Cardiac muscle cell (in vitro differentiated cells and primary cell): ENCODE measurements around the gene SRSF4. TPM values are rescaled to one million over a fixed set of nuclear protein-coding genes. Genes with fewer than 3 reads are reported as not detected.

Experiments used
- DNase-seq, 2 donors: peaks; one replicate each; pipeline versions ENCODE4 v3.0.0 to v3.0.0-alpha.2; 2010 to 2017; ENCODE audit warnings: low read depth in 1 of 2, low spot score in 1 of 2
- H3K27ac ChIP-seq: fragments of 200-600 bp; sonication (generic); 2 replicates; pipeline ENCODE4 v1.5.1; 2016
- H3K27me3 ChIP-seq: fragments of 200-600 bp; sonication (generic); 2 replicates; pipeline ENCODE4 v1.6.0; 2016; ENCODE audit warnings: control low read depth
- H3K36me3 ChIP-seq: fragments of 200-600 bp; sonication (generic); 2 replicates; pipeline ENCODE4 v1.5.1; 2016; ENCODE audit warnings: control low read depth
- H3K4me1 ChIP-seq: fragments of 200-600 bp; sonication (generic); 2 replicates; pipeline ENCODE4 v1.8.1; 2017; ENCODE audit warnings: low read depth, mild to moderate bottlenecking, mixed run types
- H3K4me3 ChIP-seq: fragments of 200-600 bp; sonication (generic); 2 replicates; pipeline ENCODE4 v1.5.1; 2016; ENCODE audit warnings: mild to moderate bottlenecking
- H3K9me3 ChIP-seq: fragments of 200-600 bp; sonication (generic); 2 replicates; pipeline ENCODE4 v1.5.1; 2017; ENCODE audit warnings: low read depth, mild to moderate bottlenecking, control low read depth
- CTCF ChIP-seq: IDR thresholded peaks from 2 replicates; pipeline ENCODE4 v1.5.1; 2012; ENCODE audit warnings: low read depth, mild to moderate bottlenecking, low read length
- polyA plus RNA-seq: library from polyadenylated mRNA; unstranded; fragments of >200 nt; fragmentation: Nextera tagmentation; extraction: Ambion mirVana; gene quantifications from 2 replicates; pipeline ENCODE4 v1.2.1, GENCODE V29; 2016
- total RNA-seq: library from RNA; depleted of rRNA; stranded (reverse); fragments of >200 nt; gene quantifications from 2 replicates; pipeline ENCODE4 v1.2.3, GENCODE V29; 2016

SRSF4 gene
- total and polyA plus RNA-seq, 2 experiments from 2014 or later, result 72.3 to 92.6 TPM

GRCh38 chr1:29197993-29198392 lies 16.3 kb upstream of the SRSF4 start:
- peaks cover 15% of the 10 kb centered on the region for H3K36me3 ChIP-seq
- no peaks in the 10 kb centered on the region for H3K27me3 ChIP-seq
- peaks cover 16% of the 10 kb centered on the region for H3K4me1 ChIP-seq
- H3K9me3 ChIP-seq, result no peaks in the 10 kb centered on the region
- peak overlapping the region; percentile 24 for H3K27ac ChIP-seq
- TF ChIP-seq CTCF, result no peak
- no peak for DNase-seq
- no peak overlapping the region for H3K4me3 ChIP-seq

- peaks cover 15% of the 10 kb centered on the region for H3K36me3 ChIP-seq
- peaks cover 14% of the 10 kb centered on the region for H3K4me1 ChIP-seq
- TF ChIP-seq CTCF, result peak; percentile 43
- H3K9me3 ChIP-seq, result no peaks in the 10 kb centered on the region
- peak; percentile 45 to 87 for DNase-seq
- no peaks in the 10 kb centered on the region for H3K27me3 ChIP-seq
- H3K27ac ChIP-seq, result peak overlapping the region; percentile 24
- H3K4me3 ChIP-seq, result no peak overlapping the region
These were observed 15.9 kb upstream of the SRSF4 start for GRCh38 chr1:29197590-29197924.

- TF ChIP-seq CTCF, result no peak
- Histone ChIP-seq H3K4me1 (peaks cover 10% of the 10 kb centered on the region), H3K27me3 (no peaks in the 10 kb centered on the region), H3K4me3 (no peak overlapping the region), H3K27ac (no peak overlapping the region), H3K9me3 (no peaks in the 10 kb centered on the region), H3K36me3 (peaks cover 15% of the 10 kb centered on the region)
- DNase-seq, result no peak
These were observed 15.3 kb upstream of the SRSF4 start for GRCh38 chr1:29196863-29197589.

GRCh38 chr1:29195881-29196291 lies 14.2 kb upstream of the SRSF4 start:
- peaks cover 3% of the 10 kb centered on the region for H3K4me1 ChIP-seq
- H3K36me3 ChIP-seq, result peaks cover 11% of the 10 kb centered on the region
- no peaks in the 10 kb centered on the region for H3K27me3 ChIP-seq
- DNase-seq, result no peak
- no peaks in the 10 kb centered on the region for H3K9me3 ChIP-seq
- H3K27ac ChIP-seq, result no peak overlapping the region
- TF ChIP-seq CTCF, result no peak
- H3K4me3 ChIP-seq, result no peak overlapping the region

- H3K27ac ChIP-seq, result no peak overlapping the region
- H3K36me3 ChIP-seq, result no peaks in the 10 kb centered on the region
- no peak for DNase-seq
- TF ChIP-seq CTCF, result no peak
- no peaks in the 10 kb centered on the region for H3K9me3 ChIP-seq
- no peaks in the 10 kb centered on the region for H3K27me3 ChIP-seq
- H3K4me1 ChIP-seq, result peaks cover 3% of the 10 kb centered on the region
- H3K4me3 ChIP-seq, result no peak overlapping the region
These were observed 12.3 kb upstream of the SRSF4 start for GRCh38 chr1:29193879-29194455.
